H9 (cell line): ENCODE data around the gene C2CD2. TPM values are rescaled to one million over a fixed set of nuclear protein-coding genes. Genes with fewer than 3 reads are reported as not detected.

Experiments used
- DNase-seq: peaks from one replicate; pipeline ENCODE4 v3.0.0-alpha.2; 2017
- H2AFZ ChIP-seq: one replicate; pipeline ENCODE4 v1.6.1; 2013; ENCODE audit warnings: mild to moderate bottlenecking, low read length, control low read depth, moderate library complexity
- H2AK5ac ChIP-seq: 2 replicates; pipeline ENCODE4 v1.6.1; 2013; ENCODE audit warnings: low read length, control low read depth, mixed read lengths; ENCODE audit not compliant: insufficient read length
- H2BK120ac ChIP-seq: one replicate; pipeline ENCODE4 v1.6.1; 2013; ENCODE audit warnings: low read depth, mild to moderate bottlenecking, low read length, control low read depth, inconsistent platforms; ENCODE audit not compliant: poor library complexity, severe bottlenecking
- H2BK12ac ChIP-seq: 2 replicates; pipeline ENCODE4 v1.6.1; 2013; ENCODE audit warnings: low read length, control low read depth, mixed read lengths, low read depth; ENCODE audit not compliant: insufficient read length
- H2BK15ac ChIP-seq: 2 replicates; pipeline ENCODE4 v1.6.1; 2013; ENCODE audit warnings: low read depth, low read length, control low read depth
- H2BK20ac ChIP-seq: one replicate; pipeline ENCODE4 v1.6.1; 2013; ENCODE audit warnings: low read depth, mild to moderate bottlenecking, low read length, control low read depth, inconsistent platforms; ENCODE audit not compliant: poor library complexity, severe bottlenecking
- H2BK5ac ChIP-seq: 2 replicates; pipeline ENCODE4 v1.6.1; 2013; ENCODE audit warnings: low read length, control low read depth, mixed read lengths; ENCODE audit not compliant: insufficient read length
- H3K14ac ChIP-seq: 2 replicates; pipeline ENCODE4 v1.6.1; 2013; ENCODE audit warnings: low read length, control low read depth; ENCODE audit not compliant: insufficient read depth
- H3K18ac ChIP-seq: 2 replicates; pipeline ENCODE4 v1.6.1; 2013; ENCODE audit warnings: low read depth, mild to moderate bottlenecking, mixed read lengths, low read length, control low read depth; ENCODE audit not compliant: insufficient read length
- H3K23ac ChIP-seq: 2 replicates; pipeline ENCODE4 v1.6.1; 2013; ENCODE audit warnings: low read length, control low read depth, mixed read lengths, low read depth; ENCODE audit not compliant: insufficient read length
- H3K23me2 ChIP-seq: 2 replicates; pipeline ENCODE4 v1.6.1; 2013; ENCODE audit warnings: low read depth, mild to moderate bottlenecking, mixed read lengths, low read length, control low read depth; ENCODE audit not compliant: insufficient read length, poor library complexity, severe bottlenecking
- H3K27ac ChIP-seq: 2 replicates; pipeline ENCODE4 v1.5.1; 2013; ENCODE audit warnings: low read length, control low read depth, mixed read lengths, low read depth; ENCODE audit not compliant: insufficient read length
- H3K27me3 ChIP-seq: 2 replicates; pipeline ENCODE4 v1.6.1; 2013; ENCODE audit warnings: low read length, control low read depth, inconsistent platforms; ENCODE audit not compliant: insufficient read depth
- H3K4ac ChIP-seq: 2 replicates; pipeline ENCODE4 v1.6.1; 2013; ENCODE audit warnings: low read depth, mild to moderate bottlenecking, control low read depth, inconsistent platforms, low read length, moderate library complexity
- H3K4me1 ChIP-seq: 2 replicates; pipeline ENCODE4 v1.6.1; 2013; ENCODE audit warnings: low read length, control low read depth, inconsistent platforms; ENCODE audit not compliant: insufficient read depth
- H3K4me2 ChIP-seq: 2 replicates; pipeline ENCODE4 v1.6.1; 2013; ENCODE audit warnings: low read length, control low read depth, mixed read lengths; ENCODE audit not compliant: insufficient read length, insufficient read depth
- H3K56ac ChIP-seq: 2 replicates; pipeline ENCODE4 v1.6.1; 2013; ENCODE audit warnings: low read depth, mild to moderate bottlenecking, mixed read lengths, low read length, control low read depth; ENCODE audit not compliant: insufficient read length
- H3K79me1 ChIP-seq: 2 replicates; pipeline ENCODE4 v1.6.1; 2013; ENCODE audit warnings: low read depth, mild to moderate bottlenecking, moderate library complexity, low read length, control low read depth, inconsistent platforms; ENCODE audit not compliant: insufficient read depth, poor library complexity, severe bottlenecking
- H3K79me2 ChIP-seq: 2 replicates; pipeline ENCODE4 v1.6.1; 2013; ENCODE audit warnings: low read length, control low read depth, inconsistent platforms; ENCODE audit not compliant: insufficient read depth
- H3K9ac ChIP-seq: 2 replicates; pipeline ENCODE4 v1.6.1; 2013; ENCODE audit warnings: low read length, control low read depth, mixed read lengths; ENCODE audit not compliant: insufficient read length; ENCODE audit errors: extremely low read depth
- H3K9me3 ChIP-seq: one replicate; pipeline ENCODE4 v1.6.1; 2013; ENCODE audit warnings: low read depth, low read length, inconsistent platforms; ENCODE audit not compliant: control insufficient read depth
- H3T11ph ChIP-seq: one replicate; pipeline ENCODE4 v1.6.1; 2013; ENCODE audit warnings: mild to moderate bottlenecking, low read length, control low read depth, inconsistent platforms
- H4K20me1 ChIP-seq: one replicate; pipeline ENCODE4 v1.6.1; 2013; ENCODE audit not compliant: control insufficient read depth, insufficient read length, insufficient read depth
- H4K5ac ChIP-seq: 2 replicates; pipeline ENCODE4 v1.6.1; 2013; ENCODE audit warnings: low read depth, mild to moderate bottlenecking, mixed read lengths, low read length, control low read depth; ENCODE audit not compliant: insufficient read length
- H4K8ac ChIP-seq: replicated peaks from 2 replicates; pipeline ENCODE4 v1.6.1; 2013; ENCODE audit warnings: low read length, control low read depth, mixed read lengths, low read depth; ENCODE audit not compliant: insufficient read length
- H4K91ac ChIP-seq: 2 replicates; pipeline ENCODE4 v1.6.1; 2013; ENCODE audit warnings: low read depth, mild to moderate bottlenecking, moderate library complexity, mixed read lengths, low read length, control low read depth; ENCODE audit not compliant: insufficient read length
- H3K27ac Mint-ChIP-seq, 3 experiments: 2 replicates in 2 of 3; 3 replicates in 1 of 3; pipeline ENCODE4 v1.8.0; 2020 to 2021; ENCODE audit warnings: mixed read lengths in 3 of 3, mild to moderate bottlenecking in 1 of 3, moderate library complexity in 1 of 3
- H3K27me3 Mint-ChIP-seq: 2 replicates; pipeline ENCODE4 v1.8.0; 2021; ENCODE audit warnings: low read depth, mild to moderate bottlenecking, moderate library complexity, mixed read lengths
- H3K36me3 Mint-ChIP-seq, 3 experiments: 2 replicates in 2 of 3; 3 replicates in 1 of 3; pipeline ENCODE4 v1.8.0; 2020 to 2021; ENCODE audit warnings: low read depth in 3 of 3, mixed read lengths in 3 of 3; ENCODE audit not compliant: insufficient read depth in 1 of 3
- H3K4me1 Mint-ChIP-seq, 2 experiments: 2 replicates each; pipeline ENCODE4 v1.8.0; 2020; ENCODE audit warnings: mixed read lengths in 2 of 2
- H3K4me3 Mint-ChIP-seq, 2 experiments: 2 replicates in 1 of 2; 3 replicates in 1 of 2; pipeline ENCODE4 v1.8.0; 2020 to 2021; ENCODE audit warnings: mild to moderate bottlenecking in 2 of 2, mixed read lengths in 2 of 2, moderate library complexity in 1 of 2
- H3K9me3 Mint-ChIP-seq, 2 experiments: 2 replicates in 1 of 2; 3 replicates in 1 of 2; pipeline ENCODE4 v1.8.0; 2020; ENCODE audit warnings: mild to moderate bottlenecking in 2 of 2, mixed read lengths in 2 of 2, moderate library complexity in 1 of 2
- WGBS: extraction: QIAGEN DNeasy Blood & Tissue Kit; methylation state at CpG from one replicate; pipeline ENCODE4 v1.1.7; 2013; ENCODE audit warnings: missing lambda C conversion rate, low lambda C conversion rate, mixed read lengths; ENCODE audit not compliant: insufficient read length; ENCODE audit errors: extremely low coverage; 5-methylcytosine and 5-hydroxymethylcytosine counted together
- total RNA-seq: library from RNA; stranded (reverse); gene quantifications from 2 replicates; pipeline ENCODE4 v1.2.1, GENCODE V29; 2021
- TF ChIP-seq, protein P1 (sequence below): fragments of 200-600 bp; sonication (generic); conservative IDR thresholded peaks from 3 replicates; pipeline ENCODE4 v1.8.0; 2021; ENCODE audit warnings: antibody characterized with exemption, mild to moderate bottlenecking

Gene C2CD2
- total RNA-seq, 1 experiment from 2014 or later = 14.6 TPM

GRCh38 chr21:41848533-41848932, 105.3 kb downstream of the C2CD2 start:
- Histone ChIP-seq H3K4me1 (no peaks in the 10 kb centered on the region), H3T11ph (no peak overlapping the region), H2BK12ac (no peak overlapping the region), H4K91ac (no peak overlapping the region), H2BK15ac (no peak overlapping the region), H3K27ac (no peak overlapping the region), H2AK5ac (no peak overlapping the region), H2BK120ac (no peak overlapping the region), H3K9me3 (no peaks in the 10 kb centered on the region), H3K27me3 (no peaks in the 10 kb centered on the region), H2BK20ac (no peak overlapping the region), H2AFZ (no peak overlapping the region), H2BK5ac (no peak overlapping the region), H3K23ac (no peak overlapping the region), H3K4me2 (no peak overlapping the region), H3K23me2 (no peaks in the 10 kb centered on the region), H3K18ac (no peak overlapping the region), H3K79me1 (no peaks in the 10 kb centered on the region), H3K4ac (no peak overlapping the region), H3K14ac (no peak overlapping the region), H4K8ac (no peak overlapping the region), H4K20me1 (no peaks in the 10 kb centered on the region), H3K56ac (no peak overlapping the region), H3K79me2 (no peaks in the 10 kb centered on the region), H4K5ac (no peak overlapping the region), H3K9ac (no peak overlapping the region)
- Mint-ChIP-seq H3K27ac (no peak overlapping the region), H3K9me3 (no peaks in the 10 kb centered on the region), H3K4me3 (no peak overlapping the region), H3K36me3 (peaks cover 11 to 20% (median 13%) of the 10 kb centered on the region in 3 experiments), H3K4me1 (0 out of 4 replicates have a peak, but pooled peaks cover 0 to 4% of the 10 kb centered on the region in 2 experiments), H3K27me3 (no peaks in the 10 kb centered on the region)
- no CpG with 5 or more reads among the region's 8 CpGs for whole genome bisulfite sequencing
- no peak for DNase-seq
- TF ChIP-seq, protein P1, sequence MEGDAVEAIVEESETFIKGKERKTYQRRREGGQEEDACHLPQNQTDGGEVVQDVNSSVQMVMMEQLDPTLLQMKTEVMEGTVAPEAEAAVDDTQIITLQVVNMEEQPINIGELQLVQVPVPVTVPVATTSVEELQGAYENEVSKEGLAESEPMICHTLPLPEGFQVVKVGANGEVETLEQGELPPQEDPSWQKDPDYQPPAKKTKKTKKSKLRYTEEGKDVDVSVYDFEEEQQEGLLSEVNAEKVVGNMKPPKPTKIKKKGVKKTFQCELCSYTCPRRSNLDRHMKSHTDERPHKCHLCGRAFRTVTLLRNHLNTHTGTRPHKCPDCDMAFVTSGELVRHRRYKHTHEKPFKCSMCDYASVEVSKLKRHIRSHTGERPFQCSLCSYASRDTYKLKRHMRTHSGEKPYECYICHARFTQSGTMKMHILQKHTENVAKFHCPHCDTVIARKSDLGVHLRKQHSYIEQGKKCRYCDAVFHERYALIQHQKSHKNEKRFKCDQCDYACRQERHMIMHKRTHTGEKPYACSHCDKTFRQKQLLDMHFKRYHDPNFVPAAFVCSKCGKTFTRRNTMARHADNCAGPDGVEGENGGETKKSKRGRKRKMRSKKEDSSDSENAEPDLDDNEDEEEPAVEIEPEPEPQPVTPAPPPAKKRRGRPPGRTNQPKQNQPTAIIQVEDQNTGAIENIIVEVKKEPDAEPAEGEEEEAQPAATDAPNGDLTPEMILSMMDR = no peak
